ENCODE data around the gene SHISA9.

- TF ChIP-seq CTCF (IDR thresholded peaks at IDR 0.05) (no peak), POLR2A (IDR thresholded peaks at IDR 0.05; ENCODE audit: low read depth) (no peak), EP300 (IDR thresholded peaks at IDR 0.05) (no peak), POLR2AphosphoS5 (IDR thresholded peaks at IDR 0.05) (no peak)
Observed at GRCh38 chr16:12866981-12867551, 34.3 kb upstream of the SHISA9 start.

All from esophagus muscularis mucosa (tissue), 4 donors.